ENCODE data around the gene TRIM62. TPM values are rescaled to one million over a fixed set of nuclear protein-coding genes. Genes with fewer than 3 reads are reported as not detected.

Gene TRIM62
- total and polyA plus RNA-seq, 4 donors: 2.6 to 6.7 (median 4.3) TPM

DNA sequence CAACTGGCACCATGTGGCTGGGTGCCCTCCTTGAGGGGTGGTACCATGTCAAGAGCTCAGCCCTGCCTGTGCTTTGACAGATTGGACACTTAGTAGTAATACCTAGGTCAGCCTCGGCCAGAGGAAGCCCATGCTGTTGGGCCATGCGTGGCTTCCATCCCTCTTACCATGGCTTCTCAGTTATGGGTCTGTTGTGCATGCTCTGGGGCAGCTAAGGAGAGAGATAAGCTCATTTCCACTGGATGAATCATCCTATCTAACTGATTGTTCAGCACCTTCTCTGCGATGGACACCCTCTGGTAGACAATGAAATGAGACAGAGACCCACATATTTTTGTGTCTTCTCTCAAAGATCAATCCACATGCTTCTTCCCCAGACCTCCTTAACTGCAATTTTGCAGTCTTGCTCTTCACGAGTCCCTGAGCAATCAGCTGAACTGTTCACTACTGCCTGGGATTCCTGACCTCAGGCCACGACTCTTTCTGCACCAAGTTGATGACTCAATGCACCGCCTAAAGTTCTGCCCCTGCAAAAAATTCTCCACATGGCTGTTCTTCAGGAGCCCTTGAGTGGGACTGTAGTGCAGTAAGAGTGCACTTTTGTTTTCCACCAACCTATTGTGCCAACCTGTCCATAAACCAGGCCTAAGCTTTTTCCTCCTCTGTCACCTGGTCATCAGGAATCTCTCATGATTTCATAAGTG is 6.9 kb upstream of the TRIM62 start:
- 80 to 82% methylated on average over 6 of the region's 6 CpGs for WGBS, 2 donors
- DNase-seq (no peak), ATAC-seq (ENCODE audit: insufficient read depth, low FRiP score) (peak; percentile 34)
- Histone ChIP-seq H3K36me3 (ENCODE audit: control insufficient read depth in 4 of 4, insufficient read depth in 4 of 4, low read length in 4 of 4) (no peaks in the 10 kb centered on the region), H3K4me1 (ENCODE audit: control insufficient read depth in 5 of 5, insufficient read depth in 5 of 5, low read length in 5 of 5) (no peaks in the 10 kb centered on the region), H3K9ac (ENCODE audit: insufficient read depth in 1 of 2, low read length in 2 of 2) (no peak overlapping the region), H3K9me3 (ENCODE audit: control insufficient read depth in 4 of 4, insufficient read depth in 3 of 4, low read length in 3 of 4) (no peaks in the 10 kb centered on the region), H3K27ac (ENCODE audit: low read depth in 1 of 2, low read length in 1 of 2) (peak overlapping the region in 1 of 2 donors; percentile 2), H3K4me3 (no peak overlapping the region), H3K27me3 (ENCODE audit: control insufficient read depth in 3 of 3, insufficient read depth in 3 of 3, low read length in 2 of 3) (no peaks in the 10 kb centered on the region)
- TF ChIP-seq, protein P1, sequence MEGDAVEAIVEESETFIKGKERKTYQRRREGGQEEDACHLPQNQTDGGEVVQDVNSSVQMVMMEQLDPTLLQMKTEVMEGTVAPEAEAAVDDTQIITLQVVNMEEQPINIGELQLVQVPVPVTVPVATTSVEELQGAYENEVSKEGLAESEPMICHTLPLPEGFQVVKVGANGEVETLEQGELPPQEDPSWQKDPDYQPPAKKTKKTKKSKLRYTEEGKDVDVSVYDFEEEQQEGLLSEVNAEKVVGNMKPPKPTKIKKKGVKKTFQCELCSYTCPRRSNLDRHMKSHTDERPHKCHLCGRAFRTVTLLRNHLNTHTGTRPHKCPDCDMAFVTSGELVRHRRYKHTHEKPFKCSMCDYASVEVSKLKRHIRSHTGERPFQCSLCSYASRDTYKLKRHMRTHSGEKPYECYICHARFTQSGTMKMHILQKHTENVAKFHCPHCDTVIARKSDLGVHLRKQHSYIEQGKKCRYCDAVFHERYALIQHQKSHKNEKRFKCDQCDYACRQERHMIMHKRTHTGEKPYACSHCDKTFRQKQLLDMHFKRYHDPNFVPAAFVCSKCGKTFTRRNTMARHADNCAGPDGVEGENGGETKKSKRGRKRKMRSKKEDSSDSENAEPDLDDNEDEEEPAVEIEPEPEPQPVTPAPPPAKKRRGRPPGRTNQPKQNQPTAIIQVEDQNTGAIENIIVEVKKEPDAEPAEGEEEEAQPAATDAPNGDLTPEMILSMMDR (IDR thresholded peaks at IDR 0.05; ENCODE audit: control extremely low read depth, extremely low read depth): no peak

DNA sequence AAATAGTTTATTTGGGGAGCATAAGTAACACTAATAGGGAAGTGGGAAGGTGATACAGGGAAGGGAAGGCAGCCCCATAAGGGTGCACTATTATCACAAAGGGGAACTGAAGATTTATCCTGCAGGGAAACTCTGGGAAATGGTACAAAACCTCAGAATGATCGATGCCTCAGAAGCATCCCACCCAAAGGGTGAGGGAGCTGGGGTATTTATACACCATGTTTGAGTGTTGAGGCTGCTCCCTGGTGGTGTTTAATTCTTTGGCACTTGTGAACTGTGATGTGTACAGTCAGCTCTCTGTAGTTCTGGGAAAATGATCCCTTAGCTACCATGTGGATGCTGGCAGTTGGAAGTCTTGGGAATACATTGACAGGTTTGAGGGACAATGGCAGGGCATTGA is 5.1 kb upstream of the TRIM62 start:
- TF ChIP-seq, protein P1 (IDR thresholded peaks at IDR 0.05; ENCODE audit: control extremely low read depth, extremely low read depth): no peak
- Histone ChIP-seq H3K4me1 (ENCODE audit: control insufficient read depth in 5 of 5, insufficient read depth in 5 of 5, low read length in 5 of 5) (peaks cover 0 to 15% (median 6%) of the 10 kb centered on the region in 5 donors), H3K9ac (ENCODE audit: insufficient read depth in 1 of 2, low read length in 2 of 2) (no peak overlapping the region), H3K27ac (ENCODE audit: low read depth in 1 of 2, low read length in 1 of 2) (no peak overlapping the region), H3K4me3 (no peak overlapping the region), H3K27me3 (ENCODE audit: control insufficient read depth in 3 of 3, insufficient read depth in 3 of 3, low read length in 2 of 3) (no peaks in the 10 kb centered on the region), H3K9me3 (ENCODE audit: control insufficient read depth in 4 of 4, insufficient read depth in 3 of 4, low read length in 3 of 4) (no peaks in the 10 kb centered on the region), H3K36me3 (ENCODE audit: control insufficient read depth in 4 of 4, insufficient read depth in 4 of 4, low read length in 4 of 4) (no peaks in the 10 kb centered on the region)
- ATAC-seq (ENCODE audit: insufficient read depth, low FRiP score) (no peak), DNase-seq (no peak)
- 84 to 89% methylated on average over 1 of the region's 1 CpG for WGBS, 2 donors

DNA sequence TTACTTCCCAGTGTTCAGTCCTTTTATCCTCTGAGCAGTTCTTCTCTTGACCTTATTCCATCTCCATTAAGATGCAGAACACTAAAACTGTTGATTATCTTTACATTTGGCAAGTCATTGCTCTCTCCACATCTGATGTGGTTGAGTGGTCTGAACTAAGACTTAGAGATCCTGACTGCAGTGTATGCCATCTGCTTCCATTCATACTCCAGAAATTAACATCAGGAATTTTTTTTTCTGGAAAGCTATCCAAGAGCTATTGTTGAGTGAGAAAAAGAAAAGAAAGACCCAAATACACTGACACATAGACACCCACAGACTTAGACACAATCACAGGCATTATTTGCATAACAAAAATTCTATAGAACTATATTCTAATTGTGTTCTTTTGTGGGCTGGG is 3.7 kb upstream of the TRIM62 start:
- ATAC-seq (ENCODE audit: insufficient read depth, low FRiP score): no peak
- DNase-seq: no peak
- Histone ChIP-seq H3K27me3 (ENCODE audit: control insufficient read depth in 3 of 3, insufficient read depth in 3 of 3, low read length in 2 of 3) (no peaks in the 10 kb centered on the region), H3K4me1 (ENCODE audit: control insufficient read depth in 5 of 5, insufficient read depth in 5 of 5, low read length in 5 of 5) (peaks cover 0 to 18% (median 6%) of the 10 kb centered on the region in 5 donors), H3K9me3 (ENCODE audit: control insufficient read depth in 4 of 4, insufficient read depth in 3 of 4, low read length in 3 of 4) (no peaks in the 10 kb centered on the region), H3K9ac (ENCODE audit: insufficient read depth in 1 of 2, low read length in 2 of 2) (no peak overlapping the region), H3K36me3 (ENCODE audit: control insufficient read depth in 4 of 4, insufficient read depth in 4 of 4, low read length in 4 of 4) (no peaks in the 10 kb centered on the region), H3K4me3 (no peak overlapping the region), H3K27ac (ENCODE audit: low read depth in 1 of 2, low read length in 1 of 2) (no peak overlapping the region)
- TF ChIP-seq, protein P1 (IDR thresholded peaks at IDR 0.05; ENCODE audit: control extremely low read depth, extremely low read depth): no peak

DNA sequence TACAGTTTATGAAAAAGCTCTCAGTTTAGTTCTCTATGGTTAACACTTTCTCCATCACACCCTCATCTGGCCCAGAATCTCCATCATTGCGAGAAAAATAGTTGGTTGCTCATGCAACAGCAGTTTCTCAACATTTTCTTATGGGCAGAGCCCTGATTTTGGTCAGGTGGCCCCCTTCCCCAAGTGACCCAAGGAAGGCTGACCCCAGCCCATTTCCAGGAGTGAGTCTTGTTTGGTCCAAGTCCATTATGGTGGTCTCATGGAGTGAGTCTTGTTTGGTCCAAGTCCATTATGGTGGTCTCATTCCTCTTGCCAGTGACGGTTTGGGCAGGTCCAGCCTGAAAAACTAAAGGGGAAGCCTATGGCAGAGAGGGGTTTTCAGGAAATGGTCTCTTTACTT is 1.5 kb upstream of the TRIM62 start:
- no peak overlapping the region for H3K4me3 ChIP-seq
- no peak overlapping the region for H3K27ac ChIP-seq (ENCODE audit: low read depth in 1 of 2, low read length in 1 of 2)
- H3K9me3 ChIP-seq (ENCODE audit: control insufficient read depth in 4 of 4, insufficient read depth in 3 of 4, low read length in 3 of 4): no peaks in the 10 kb centered on the region
- DNase-seq (no peak), ATAC-seq (ENCODE audit: insufficient read depth, low FRiP score) (no peak)
- H3K9ac ChIP-seq (ENCODE audit: insufficient read depth in 1 of 2, low read length in 2 of 2): no peak overlapping the region
- peaks cover 0 to 24% (median 8%) of the 10 kb centered on the region in 5 donors for H3K4me1 ChIP-seq (ENCODE audit: control insufficient read depth in 5 of 5, insufficient read depth in 5 of 5, low read length in 5 of 5)
- TF ChIP-seq, protein P1 (IDR thresholded peaks at IDR 0.05; ENCODE audit: control extremely low read depth, extremely low read depth): no peak
- 90 to 91% methylated on average over 2 of the region's 2 CpGs for WGBS, 2 donors
- H3K27me3 ChIP-seq (ENCODE audit: control insufficient read depth in 3 of 3, insufficient read depth in 3 of 3, low read length in 2 of 3): no peaks in the 10 kb centered on the region
- no peaks in the 10 kb centered on the region for H3K36me3 ChIP-seq (ENCODE audit: control insufficient read depth in 4 of 4, insufficient read depth in 4 of 4, low read length in 4 of 4)
